IgD-negative memory B cell (primary cell): ENCODE measurements around the gene ANXA6. TPM values are rescaled to one million over a fixed set of nuclear protein-coding genes. Genes with fewer than 3 reads are reported as not detected.

ENCODE experiments used
- H3K27ac Mint-ChIP-seq, 3 donors: one replicate each; pipeline ENCODE4 v1.8.0; 2020 to 2022; ENCODE audit warnings: mild to moderate bottlenecking in 3 of 3, mixed read lengths in 3 of 3, moderate library complexity in 1 of 3
- H3K27me3 Mint-ChIP-seq: one replicate; pipeline ENCODE4 v1.8.0; 2021; ENCODE audit warnings: mixed read lengths
- H3K36me3 Mint-ChIP-seq: one replicate; pipeline ENCODE4 v1.8.0; 2020; ENCODE audit warnings: mild to moderate bottlenecking, mixed read lengths
- H3K4me1 Mint-ChIP-seq, 3 donors: one replicate each; pipeline ENCODE4 v1.8.0; 2020 to 2022; ENCODE audit warnings: mixed read lengths in 3 of 3, mild to moderate bottlenecking in 1 of 3
- H3K4me3 Mint-ChIP-seq, 4 donors: one replicate each; pipeline ENCODE4 v1.8.0; 2020 to 2022; ENCODE audit warnings: mild to moderate bottlenecking in 4 of 4, mixed read lengths in 4 of 4, moderate library complexity in 3 of 4
- H3K9me3 Mint-ChIP-seq, 3 donors: one replicate each; pipeline ENCODE4 v1.8.0; 2020 to 2021; ENCODE audit warnings: mixed read lengths in 3 of 3, mild to moderate bottlenecking in 1 of 3
- polyA plus RNA-seq: library from polyadenylated mRNA; unstranded; fragments of 300-500 nt; fragmentation: Illumina TruSeq; gene quantifications from one replicate; pipeline ENCODE4 v1.2.3, GENCODE V29; 2021

The ANXA6 gene
- polyA plus RNA-seq, 1 donor from 2014 or later, result 298 TPM

GRCh38 chr5:151076616-151077015, 81.0 kb downstream of the ANXA6 start:
- peak overlapping the region in 3 of 4 donors; percentile 80 to 86 (median 84) for H3K4me3 Mint-ChIP-seq
- no peaks in the 10 kb centered on the region for H3K9me3 Mint-ChIP-seq
- peaks cover 46 to 59% (median 59%) of the 10 kb centered on the region in 3 donors for H3K4me1 Mint-ChIP-seq
- H3K36me3 Mint-ChIP-seq, result peaks cover 7% of the 10 kb centered on the region
- H3K27ac Mint-ChIP-seq, result peak overlapping the region; percentile 61 to 93 (median 87)
- peaks cover 2% of the 10 kb centered on the region for H3K27me3 Mint-ChIP-seq

GRCh38 chr5:151075698-151076331, 81.8 kb downstream of the ANXA6 start:
- H3K4me1 Mint-ChIP-seq, result peaks cover 50 to 66% (median 61%) of the 10 kb centered on the region in 3 donors
- H3K4me3 Mint-ChIP-seq, result peak overlapping the region; percentile 55 to 86 (median 76)
- H3K36me3 Mint-ChIP-seq, result peaks cover 7% of the 10 kb centered on the region

GRCh38 chr5:151074557-151074956, 83.0 kb downstream of the ANXA6 start:
- Mint-ChIP-seq H3K36me3 (peaks cover 5% of the 10 kb centered on the region), H3K4me1 (peaks cover 53 to 73% (median 62%) of the 10 kb centered on the region in 3 donors), H3K9me3 (no peaks in the 10 kb centered on the region), H3K27me3 (peaks cover 2% of the 10 kb centered on the region), H3K27ac (peak overlapping the region in 1 of 3 donors; percentile 31), H3K4me3 (peak overlapping the region in 1 of 4 donors; percentile 35)

More at GRCh38 chr5:151075698-151076331, 81.8 kb downstream of the ANXA6 start:
- peak overlapping the region; percentile 61 to 90 (median 87) for H3K27ac Mint-ChIP-seq
- H3K9me3 Mint-ChIP-seq, result no peaks in the 10 kb centered on the region
- H3K27me3 Mint-ChIP-seq, result peaks cover 2% of the 10 kb centered on the region

GRCh38 chr5:151073280-151073679, 84.3 kb downstream of the ANXA6 start:
- H3K27ac Mint-ChIP-seq, result peak overlapping the region; percentile 28 to 63 (median 39)
- H3K4me3 Mint-ChIP-seq, result peak overlapping the region in 1 of 4 donors; percentile 12

GRCh38 chr5:151072630-151073025, 85.0 kb downstream of the ANXA6 start:
- Mint-ChIP-seq H3K27ac (peak overlapping the region; percentile 28 to 53 (median 48)), H3K4me3 (peak overlapping the region in 1 of 4 donors; percentile 8), H3K4me1 (peaks cover 56 to 77% (median 65%) of the 10 kb centered on the region in 3 donors), H3K27me3 (peaks cover 2% of the 10 kb centered on the region), H3K36me3 (no peaks in the 10 kb centered on the region), H3K9me3 (no peaks in the 10 kb centered on the region)

More at GRCh38 chr5:151073280-151073679, 84.3 kb downstream of the ANXA6 start:
- Mint-ChIP-seq H3K9me3 (no peaks in the 10 kb centered on the region), H3K36me3 (peaks cover 1% of the 10 kb centered on the region), H3K4me1 (peaks cover 56 to 77% (median 65%) of the 10 kb centered on the region in 3 donors), H3K27me3 (peaks cover 2% of the 10 kb centered on the region)

GRCh38 chr5:151071848-151072629, 85.5 kb downstream of the ANXA6 start:
- no peaks in the 10 kb centered on the region for H3K36me3 Mint-ChIP-seq

GRCh38 chr5:151071021-151071420, 86.6 kb downstream of the ANXA6 start:
- peaks cover 4% of the 10 kb centered on the region for H3K36me3 Mint-ChIP-seq
- H3K4me3 Mint-ChIP-seq, result no peak overlapping the region
- peak overlapping the region in 1 of 3 donors; percentile 21 for H3K27ac Mint-ChIP-seq
- no peaks in the 10 kb centered on the region for H3K9me3 Mint-ChIP-seq
- peaks cover 58 to 77% (median 62%) of the 10 kb centered on the region in 3 donors for H3K4me1 Mint-ChIP-seq
- no peaks in the 10 kb centered on the region for H3K27me3 Mint-ChIP-seq

More at GRCh38 chr5:151071848-151072629, 85.5 kb downstream of the ANXA6 start:
- peaks cover 2% of the 10 kb centered on the region for H3K27me3 Mint-ChIP-seq
- peak overlapping the region; percentile 21 to 89 (median 48) for H3K27ac Mint-ChIP-seq
- H3K4me3 Mint-ChIP-seq, result peak overlapping the region in 1 of 4 donors; percentile 8
- H3K4me1 Mint-ChIP-seq, result peaks cover 59 to 78% (median 65%) of the 10 kb centered on the region in 3 donors
- no peaks in the 10 kb centered on the region for H3K9me3 Mint-ChIP-seq

GRCh38 chr5:151070449-151070848, 87.1 kb downstream of the ANXA6 start:
- Mint-ChIP-seq H3K27me3 (no peaks in the 10 kb centered on the region), H3K9me3 (no peaks in the 10 kb centered on the region), H3K27ac (peak overlapping the region; percentile 21 to 85 (median 77)), H3K4me3 (peak overlapping the region in 1 of 4 donors; percentile 37), H3K4me1 (peaks cover 60 to 76% (median 61%) of the 10 kb centered on the region in 3 donors), H3K36me3 (peaks cover 4% of the 10 kb centered on the region)

GRCh38 chr5:151068433-151069197, 89.0 kb downstream of the ANXA6 start:
- peak overlapping the region in 3 of 4 donors; percentile 49 to 88 (median 52) for H3K4me3 Mint-ChIP-seq
- peak overlapping the region; percentile 86 to 96 (median 86) for H3K27ac Mint-ChIP-seq
- H3K36me3 Mint-ChIP-seq, result peaks cover 4% of the 10 kb centered on the region
- H3K9me3 Mint-ChIP-seq, result no peaks in the 10 kb centered on the region
- H3K27me3 Mint-ChIP-seq, result no peaks in the 10 kb centered on the region
- peaks cover 56 to 69% (median 59%) of the 10 kb centered on the region in 3 donors for H3K4me1 Mint-ChIP-seq

GRCh38 chr5:151067632-151068432, 89.7 kb downstream of the ANXA6 start:
- H3K36me3 Mint-ChIP-seq, result peaks cover 4% of the 10 kb centered on the region
- peak overlapping the region in 2 of 4 donors; percentile 14 to 88 for H3K4me3 Mint-ChIP-seq
- H3K27me3 Mint-ChIP-seq, result no peaks in the 10 kb centered on the region
- peak overlapping the region; percentile 68 to 86 (median 86) for H3K27ac Mint-ChIP-seq
- peaks cover 57 to 69% (median 59%) of the 10 kb centered on the region in 3 donors for H3K4me1 Mint-ChIP-seq
- no peaks in the 10 kb centered on the region for H3K9me3 Mint-ChIP-seq

GRCh38 chr5:151066920-151067319, 90.7 kb downstream of the ANXA6 start:
- Mint-ChIP-seq H3K4me3 (no peak overlapping the region), H3K9me3 (no peaks in the 10 kb centered on the region), H3K27ac (peak overlapping the region in 2 of 3 donors; percentile 28 to 68), H3K27me3 (no peaks in the 10 kb centered on the region), H3K36me3 (peaks cover 4% of the 10 kb centered on the region), H3K4me1 (peaks cover 50 to 61% (median 59%) of the 10 kb centered on the region in 3 donors)

- peak overlapping the region in 2 of 3 donors; percentile 8 to 63 for H3K27ac Mint-ChIP-seq
- peaks cover 4% of the 10 kb centered on the region for H3K36me3 Mint-ChIP-seq
- H3K4me1 Mint-ChIP-seq, result peaks cover 54 to 60% (median 57%) of the 10 kb centered on the region in 3 donors
- no peaks in the 10 kb centered on the region for H3K27me3 Mint-ChIP-seq
- H3K4me3 Mint-ChIP-seq, result peak overlapping the region in 1 of 4 donors; percentile 38
- no peaks in the 10 kb centered on the region for H3K9me3 Mint-ChIP-seq
These were observed 92.0 kb downstream of the ANXA6 start for GRCh38 chr5:151065609-151066008.

- Mint-ChIP-seq H3K4me3 (peak overlapping the region in 1 of 4 donors; percentile 38), H3K4me1 (peaks cover 54 to 61% (median 57%) of the 10 kb centered on the region in 3 donors), H3K9me3 (no peaks in the 10 kb centered on the region), H3K27me3 (no peaks in the 10 kb centered on the region), H3K27ac (peak overlapping the region in 1 of 3 donors; percentile 8), H3K36me3 (peaks cover 4% of the 10 kb centered on the region)
These were observed 92.6 kb downstream of the ANXA6 start for GRCh38 chr5:151064916-151065499.
